Spinal cord (tissue), 10 donors: ENCODE measurements around the gene HBP1. TPM values are rescaled to one million over a fixed set of nuclear protein-coding genes. Genes with fewer than 3 reads are reported as not detected.
"Not testable (repeated sequence)": the region's sequence is repeated elsewhere in the genome, so short reads cannot be mapped to it uniquely, and the experiment has no call there.

Experiments
- DNase-seq, 6 donors: peaks; one replicate each; pipeline versions ENCODE4 v3.0.0 to v3.0.0-alpha.2; 2013 to 2015; ENCODE audit warnings: low spot score in 6 of 6, low read depth in 4 of 6
- H3K27ac ChIP-seq: one replicate; pipeline ENCODE4 v1.5.1; 2013; ENCODE audit warnings: low read depth, low read length, control low read depth
- H3K27me3 ChIP-seq: one replicate; pipeline ENCODE4 v1.6.1; 2013; ENCODE audit warnings: low read length; ENCODE audit not compliant: control insufficient read depth, insufficient read depth
- H3K36me3 ChIP-seq: one replicate; pipeline ENCODE4 v1.6.1; 2013; ENCODE audit warnings: low read length; ENCODE audit not compliant: control insufficient read depth, insufficient read depth
- H3K4me1 ChIP-seq: one replicate; pipeline ENCODE4 v1.6.1; 2013; ENCODE audit warnings: low read length; ENCODE audit not compliant: control insufficient read depth, insufficient read depth
- H3K4me3 ChIP-seq: one replicate; pipeline ENCODE4 v1.5.1; 2013; ENCODE audit warnings: low read depth, low read length, control low read depth
- H3K9me3 ChIP-seq: one replicate; pipeline ENCODE4 v1.6.1; 2013; ENCODE audit warnings: low read length; ENCODE audit not compliant: control insufficient read depth, insufficient read depth
- WGBS: methylation state at CpG from one replicate; pipeline ENCODE4 v1.1.5; 2013; ENCODE audit warnings: missing lambda C conversion rate; ENCODE audit not compliant: insufficient coverage; 5-methylcytosine and 5-hydroxymethylcytosine counted together
- polyA plus RNA-seq, 2 donors: library from polyadenylated mRNA; unstranded; fragments of 120-200 nt; gene quantifications; one replicate each; pipeline ENCODE4 v1.2.1, GENCODE V29; 2013; ENCODE audit not compliant: insufficient read length in 2 of 2
- total RNA-seq, 2 donors: library from RNA; depleted of rRNA in 1 of 2; stranded (reverse); fragments of 120-200 nt in 1 of 2; fragments of >200 nt in 1 of 2; gene quantifications; one replicate each; pipeline versions ENCODE4 v1.2.3 to v1.2.4, GENCODE V29; 2013 to 2014
- donor health status: healthy.

The HBP1 gene
- total and polyA plus RNA-seq, 4 donors = 47.6 to 105 (median 78.7) TPM

DNA sequence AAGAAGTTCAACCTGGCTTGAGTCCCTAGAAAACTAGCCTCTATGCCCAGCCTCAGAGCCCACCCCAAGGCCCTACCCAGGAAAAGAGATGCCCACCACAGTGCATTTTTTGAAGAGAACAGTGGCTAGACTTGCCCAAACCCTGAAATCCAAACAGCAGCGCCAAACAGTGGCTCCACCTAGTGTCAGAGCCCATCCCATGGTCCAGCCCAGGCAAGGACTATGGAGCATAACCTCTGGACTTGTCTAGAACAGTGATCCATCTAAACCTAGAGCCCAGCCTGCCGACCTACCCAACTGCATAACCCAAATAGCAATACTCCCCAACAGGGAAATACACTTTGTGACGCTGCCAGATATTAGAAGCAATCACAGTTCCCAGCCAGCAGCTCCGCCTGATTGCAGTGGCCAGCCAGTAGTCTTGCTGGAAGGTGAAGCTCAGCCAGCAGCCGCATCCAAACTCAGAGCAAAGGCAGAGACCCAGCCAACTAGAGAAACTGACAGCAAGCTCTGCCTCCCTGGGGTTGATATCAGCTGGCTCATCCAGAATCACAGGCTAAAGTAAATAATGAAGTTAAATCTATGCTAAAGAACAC lies 44.5 kb downstream of the HBP1 start:
- DNase-seq = no peak
- Histone ChIP-seq H3K4me1 (no peaks in the 10 kb centered on the region), H3K27me3 (no peaks in the 10 kb centered on the region), H3K27ac (no peak overlapping the region), H3K9me3 (peaks cover 2% of the 10 kb centered on the region), H3K4me3 (no peak overlapping the region), H3K36me3 (no peaks in the 10 kb centered on the region)
- WGBS = 93% methylated on average over 5 of the region's 5 CpGs

DNA sequence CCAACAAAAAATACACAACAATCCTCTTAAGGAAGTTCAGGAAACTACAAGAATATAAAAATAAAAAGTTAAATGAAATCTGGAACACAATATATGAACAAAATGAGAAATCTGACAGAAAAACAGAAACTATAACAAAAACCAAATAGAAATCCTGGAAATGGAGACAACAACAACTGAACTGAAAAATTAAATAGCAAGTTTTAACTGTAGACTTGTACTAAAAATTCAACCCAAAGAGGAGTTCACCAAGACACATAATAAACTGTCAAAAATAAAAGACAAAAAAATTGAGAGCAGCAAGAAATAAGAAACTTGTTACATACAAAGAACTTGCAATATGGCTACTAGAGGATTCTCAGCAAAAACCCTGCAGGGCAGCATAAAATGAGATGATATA lies 45.1 kb downstream of the HBP1 start:
- H3K9me3 ChIP-seq = peaks cover 2% of the 10 kb centered on the region
- no peaks in the 10 kb centered on the region for H3K4me1 ChIP-seq
- H3K4me3 ChIP-seq = no peak overlapping the region
- no peak overlapping the region for H3K27ac ChIP-seq
- no peaks in the 10 kb centered on the region for H3K27me3 ChIP-seq
- no peak for DNase-seq
- H3K36me3 ChIP-seq = no peaks in the 10 kb centered on the region

DNA sequence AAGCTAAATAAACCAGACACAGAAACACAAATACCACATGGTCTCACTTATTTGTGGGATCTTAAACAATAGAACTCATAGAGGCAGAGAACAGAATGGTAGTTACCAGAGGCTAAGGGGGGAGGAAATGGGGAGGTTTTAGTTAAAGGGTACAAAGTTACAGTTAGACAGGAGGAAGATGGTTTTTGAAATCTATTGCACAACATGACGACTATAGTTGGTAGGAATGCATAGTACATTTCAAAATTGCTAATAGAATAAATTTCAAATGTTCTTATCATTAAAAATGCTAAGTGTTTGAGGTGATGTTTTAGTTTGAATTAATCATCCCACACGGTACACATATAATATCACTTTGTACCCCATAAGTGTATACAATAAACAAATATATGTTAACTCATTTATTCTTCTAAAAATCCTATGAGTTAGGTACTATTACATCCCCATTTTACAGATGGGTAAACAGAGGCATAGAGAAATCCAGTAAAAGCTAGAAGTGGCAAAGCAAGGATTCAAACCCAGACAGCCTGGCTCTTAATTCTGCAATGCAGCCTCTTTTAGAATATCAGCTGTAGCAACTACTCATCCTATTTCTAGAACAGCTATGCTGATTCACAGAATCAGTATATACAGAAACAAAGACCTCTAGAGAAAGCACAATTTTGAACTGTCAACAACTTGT lies 50.9 kb downstream of the HBP1 start:
- Histone ChIP-seq H3K4me3 (no peak overlapping the region), H3K27me3 (no peaks in the 10 kb centered on the region), H3K27ac (no peak overlapping the region), H3K9me3 (no peaks in the 10 kb centered on the region), H3K4me1 (peaks cover under 1% of the 10 kb centered on the region), H3K36me3 (no peaks in the 10 kb centered on the region)
- DNase-seq = no peak
- no CpG with 5 or more reads among the region's 2 CpGs for WGBS

DNA sequence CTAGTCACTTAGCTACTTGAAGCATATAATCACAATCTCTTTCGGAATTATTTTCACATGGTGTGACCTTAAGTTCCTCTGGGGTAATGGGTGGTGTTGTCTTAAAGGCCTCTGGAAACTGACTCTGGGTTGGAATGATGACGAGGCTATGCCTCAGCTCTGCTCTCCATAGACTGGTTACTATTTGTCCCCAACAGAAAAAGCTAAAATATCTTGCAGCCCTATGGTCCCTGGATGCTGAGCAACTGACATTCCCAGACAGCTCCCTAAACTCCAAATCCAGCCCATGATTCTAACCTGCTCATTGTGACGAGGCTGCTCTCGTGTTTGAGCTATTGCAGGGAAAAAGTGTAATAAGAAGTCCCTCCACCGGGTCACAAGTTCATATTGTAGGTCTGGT lies 51.6 kb downstream of the HBP1 start:
- Histone ChIP-seq H3K27ac (no peak overlapping the region), H3K4me3 (no peak overlapping the region), H3K9me3 (no peaks in the 10 kb centered on the region), H3K4me1 (peaks cover 4% of the 10 kb centered on the region), H3K36me3 (no peaks in the 10 kb centered on the region), H3K27me3 (no peaks in the 10 kb centered on the region)
- WGBS = 96% methylated on average over 4 of the region's 5 CpGs
- no peak for DNase-seq

DNA sequence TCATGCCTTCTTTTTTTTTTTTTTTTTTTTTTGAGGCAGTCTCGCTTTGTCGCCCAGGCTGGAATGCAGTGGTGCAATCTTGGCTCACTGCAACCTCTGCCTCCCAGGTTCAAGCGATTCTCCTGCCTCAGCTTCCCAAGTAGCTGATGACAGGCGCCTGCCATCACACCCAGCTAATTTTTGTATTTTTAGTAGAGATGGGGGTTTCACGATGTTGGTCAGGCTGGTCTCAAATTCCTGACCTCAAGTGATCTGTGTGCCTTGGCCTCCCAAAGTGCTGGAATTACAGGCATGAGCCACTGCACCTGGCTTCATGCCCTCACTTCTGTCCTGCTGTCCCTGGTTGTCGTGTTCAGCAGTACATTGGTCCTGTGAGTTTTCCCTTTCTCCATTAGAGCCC lies 52.0 kb downstream of the HBP1 start:
- not testable (repeated sequence) for H3K9me3 ChIP-seq, H3K27ac ChIP-seq, H3K4me1 ChIP-seq, H3K36me3 ChIP-seq, DNase-seq, H3K4me3 ChIP-seq, H3K27me3 ChIP-seq
- 100% methylated on average over 3 of the region's 6 CpGs for WGBS

DNA sequence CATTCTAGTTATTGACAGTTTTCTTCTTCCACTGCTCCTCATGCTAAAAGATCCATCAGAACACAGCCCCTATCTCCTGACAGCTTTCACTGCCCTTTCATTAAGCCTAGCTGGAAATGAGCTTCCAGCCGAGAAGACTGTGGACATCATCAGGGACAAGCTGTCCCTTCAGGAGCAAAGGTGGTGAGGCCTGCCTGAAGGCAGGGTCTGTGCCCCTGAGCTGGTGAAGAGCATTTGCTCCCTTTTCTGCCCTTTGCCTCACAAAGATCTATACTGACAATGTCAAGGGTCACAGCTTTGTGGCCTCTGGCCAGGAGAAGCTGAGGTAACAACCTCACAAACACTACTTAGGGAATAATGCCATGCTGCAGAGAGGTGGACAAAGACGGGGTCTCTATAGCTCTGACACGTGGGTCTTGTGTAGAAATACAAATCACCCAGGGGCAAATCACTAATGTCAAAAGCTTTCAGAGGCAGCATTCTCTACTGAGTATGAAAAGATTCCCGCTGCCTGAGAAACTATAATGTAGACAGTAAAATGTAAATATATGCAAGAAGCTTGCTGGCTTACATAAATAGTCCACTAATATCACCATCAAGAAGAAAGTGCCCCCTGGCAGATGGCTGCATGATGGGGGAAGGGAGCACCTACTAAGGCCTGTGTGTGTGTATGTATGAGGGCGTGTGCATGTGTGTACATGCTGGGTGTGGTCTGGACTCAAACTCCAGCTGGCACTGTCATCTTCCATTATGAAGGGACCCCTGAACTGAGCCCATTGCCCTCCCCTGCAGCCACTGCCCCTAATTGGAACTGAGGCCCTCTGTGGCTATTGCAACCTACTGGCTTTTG lies 55.8 kb downstream of the HBP1 start:
- H3K27me3 ChIP-seq = no peaks in the 10 kb centered on the region
- no peaks in the 10 kb centered on the region for H3K36me3 ChIP-seq
- no peak overlapping the region for H3K27ac ChIP-seq
- H3K9me3 ChIP-seq = no peaks in the 10 kb centered on the region
- peak in 1 of 6 donors; percentile 42 for DNase-seq
- peaks cover 4% of the 10 kb centered on the region for H3K4me1 ChIP-seq
- WGBS = 50% methylated on average over 1 of the region's 5 CpGs
- no peak overlapping the region for H3K4me3 ChIP-seq

DNA sequence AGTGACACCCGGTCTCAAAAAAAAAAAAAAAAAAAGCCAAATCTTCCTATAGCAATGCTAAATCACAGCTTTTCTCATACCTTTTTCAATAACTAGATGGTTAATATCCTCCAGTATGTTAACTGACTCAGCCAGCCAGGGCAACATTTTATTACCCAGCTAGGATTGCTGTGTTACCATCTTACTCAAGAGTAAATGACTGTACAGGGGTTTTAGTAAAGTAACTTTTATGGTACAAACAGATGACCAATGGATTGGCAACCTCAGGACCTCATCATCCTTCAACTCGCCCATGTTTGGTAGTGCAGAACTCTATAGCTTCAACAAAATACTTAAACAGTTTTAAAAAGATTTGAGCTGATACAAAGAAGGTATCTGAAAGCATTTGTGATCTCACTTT lies 59.5 kb downstream of the HBP1 start:
- H3K36me3 ChIP-seq = no peaks in the 10 kb centered on the region
- WGBS = 100% methylated on average over 1 of the region's 2 CpGs
- H3K4me3 ChIP-seq = no peak overlapping the region
- no peaks in the 10 kb centered on the region for H3K9me3 ChIP-seq
- no peak for DNase-seq
- peaks cover 4% of the 10 kb centered on the region for H3K4me1 ChIP-seq
- H3K27me3 ChIP-seq = no peaks in the 10 kb centered on the region
- H3K27ac ChIP-seq = no peak overlapping the region

DNA sequence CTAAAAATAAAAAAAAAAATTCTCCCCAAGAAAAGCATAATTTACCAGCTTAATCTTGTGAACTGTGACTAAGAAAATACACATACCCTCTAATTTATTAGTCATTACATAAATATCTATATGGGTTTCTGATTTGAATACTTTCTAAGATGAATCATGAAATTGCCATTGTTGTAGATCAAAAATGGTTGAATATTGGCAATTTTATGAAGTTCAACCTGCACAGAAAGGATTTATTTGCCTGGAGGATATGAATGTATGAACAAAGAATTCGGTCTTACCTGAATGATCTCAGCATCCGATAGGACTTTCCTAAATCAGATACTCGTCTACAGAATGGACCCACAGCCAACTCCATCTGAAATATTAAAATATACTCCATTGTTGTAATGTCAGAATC lies 61.5 kb downstream of the HBP1 start:
- no peaks in the 10 kb centered on the region for H3K4me1 ChIP-seq
- no peak for DNase-seq
- H3K36me3 ChIP-seq = no peaks in the 10 kb centered on the region
- no peak overlapping the region for H3K27ac ChIP-seq
- H3K27me3 ChIP-seq = no peaks in the 10 kb centered on the region
- no peak overlapping the region for H3K4me3 ChIP-seq
- no CpG with 5 or more reads among the region's 3 CpGs for WGBS
- no peaks in the 10 kb centered on the region for H3K9me3 ChIP-seq

DNA sequence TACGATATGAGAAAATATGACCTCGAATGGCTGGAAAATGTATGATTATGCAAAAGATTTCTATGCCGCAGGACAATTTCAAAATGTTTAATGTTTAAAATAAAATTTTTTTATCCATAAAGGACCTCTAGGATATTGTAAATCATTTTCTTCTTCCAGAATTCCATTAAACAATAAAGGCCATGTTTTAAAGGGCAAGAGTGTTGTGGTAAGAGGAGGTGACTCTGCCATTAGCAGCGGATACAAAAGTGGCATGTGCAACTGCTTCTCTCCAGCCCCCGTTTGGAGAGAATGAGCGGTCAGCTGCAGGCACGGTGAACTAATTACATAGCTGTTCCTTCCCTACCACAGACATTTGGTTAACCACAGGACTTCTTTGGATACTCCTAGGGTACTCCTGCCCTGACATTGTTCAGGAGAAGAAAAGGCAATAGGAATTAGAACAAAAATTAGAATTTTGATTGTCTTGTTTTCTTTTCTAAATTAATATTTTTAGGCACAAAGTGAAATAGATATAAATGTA lies 63.8 kb downstream of the HBP1 start:
- Histone ChIP-seq H3K27me3 (no peaks in the 10 kb centered on the region), H3K4me1 (no peaks in the 10 kb centered on the region), H3K27ac (no peak overlapping the region), H3K4me3 (no peak overlapping the region), H3K9me3 (no peaks in the 10 kb centered on the region), H3K36me3 (no peaks in the 10 kb centered on the region)
- WGBS = no CpG with 5 or more reads among the region's 7 CpGs
- DNase-seq = no peak
